Liver (tissue), 3 donors: Measurements from ENCODE around the gene APBA3.

Experiments used
- EGR1 ChIP-seq, 2 donors: IDR thresholded peaks; 2 replicates each; pipeline ENCODE4 v1.6.1; 2016 to 2018; ENCODE audit warnings: antibody characterized with exemption in 2 of 2, low read depth in 2 of 2
- SP1 ChIP-seq: IDR thresholded peaks from 2 replicates; pipeline ENCODE4 v1.6.1; 2018; ENCODE audit warnings: antibody characterized with exemption, mild to moderate bottlenecking
- TF ChIP-seq, protein P1 (sequence below): fragments of 150-350 bp; IDR thresholded peaks from 2 replicates; pipeline ENCODE4 v1.5.1; 2017; ENCODE audit warnings: improper control_type of control experiment, low read depth, low read length; ENCODE audit not compliant: missing input control
- TF ChIP-seq, protein P2 (sequence below): IDR thresholded peaks from 2 replicates; pipeline ENCODE4 v1.6.1; 2016; ENCODE audit warnings: antibody characterized with exemption
- TF ChIP-seq, protein P3 (sequence below): IDR thresholded peaks from 2 replicates; pipeline ENCODE4 v1.6.1; 2016; ENCODE audit warnings: antibody characterized with exemption
- donor health status: healthy.
- donor health status: healthy.

DNA sequence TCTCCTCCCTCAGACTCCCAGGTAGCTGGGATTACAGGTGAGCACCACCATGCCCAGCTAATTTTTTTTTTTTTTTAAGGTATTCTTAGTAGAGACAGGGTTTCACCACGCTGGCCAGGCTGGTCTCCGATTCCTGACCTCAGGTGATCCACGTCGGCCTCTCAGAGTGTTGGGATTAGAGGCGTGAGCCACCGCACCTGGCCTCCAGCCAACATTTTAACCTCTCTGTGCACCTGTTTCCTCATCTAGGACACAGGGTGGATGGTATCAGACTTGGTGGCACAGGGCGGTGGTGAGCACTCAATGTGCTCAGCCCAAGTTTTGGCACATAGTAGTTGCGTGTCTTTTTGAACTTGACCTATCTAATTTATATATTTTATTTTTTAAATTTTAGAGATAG lies 12.5 kb downstream of the APBA3 start:
- TF ChIP-seq, protein P1, sequence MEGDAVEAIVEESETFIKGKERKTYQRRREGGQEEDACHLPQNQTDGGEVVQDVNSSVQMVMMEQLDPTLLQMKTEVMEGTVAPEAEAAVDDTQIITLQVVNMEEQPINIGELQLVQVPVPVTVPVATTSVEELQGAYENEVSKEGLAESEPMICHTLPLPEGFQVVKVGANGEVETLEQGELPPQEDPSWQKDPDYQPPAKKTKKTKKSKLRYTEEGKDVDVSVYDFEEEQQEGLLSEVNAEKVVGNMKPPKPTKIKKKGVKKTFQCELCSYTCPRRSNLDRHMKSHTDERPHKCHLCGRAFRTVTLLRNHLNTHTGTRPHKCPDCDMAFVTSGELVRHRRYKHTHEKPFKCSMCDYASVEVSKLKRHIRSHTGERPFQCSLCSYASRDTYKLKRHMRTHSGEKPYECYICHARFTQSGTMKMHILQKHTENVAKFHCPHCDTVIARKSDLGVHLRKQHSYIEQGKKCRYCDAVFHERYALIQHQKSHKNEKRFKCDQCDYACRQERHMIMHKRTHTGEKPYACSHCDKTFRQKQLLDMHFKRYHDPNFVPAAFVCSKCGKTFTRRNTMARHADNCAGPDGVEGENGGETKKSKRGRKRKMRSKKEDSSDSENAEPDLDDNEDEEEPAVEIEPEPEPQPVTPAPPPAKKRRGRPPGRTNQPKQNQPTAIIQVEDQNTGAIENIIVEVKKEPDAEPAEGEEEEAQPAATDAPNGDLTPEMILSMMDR: no peak
- TF ChIP-seq, protein P2, sequence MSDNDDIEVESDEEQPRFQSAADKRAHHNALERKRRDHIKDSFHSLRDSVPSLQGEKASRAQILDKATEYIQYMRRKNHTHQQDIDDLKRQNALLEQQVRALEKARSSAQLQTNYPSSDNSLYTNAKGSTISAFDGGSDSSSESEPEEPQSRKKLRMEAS: no peak
- TF ChIP-seq, protein P3, sequence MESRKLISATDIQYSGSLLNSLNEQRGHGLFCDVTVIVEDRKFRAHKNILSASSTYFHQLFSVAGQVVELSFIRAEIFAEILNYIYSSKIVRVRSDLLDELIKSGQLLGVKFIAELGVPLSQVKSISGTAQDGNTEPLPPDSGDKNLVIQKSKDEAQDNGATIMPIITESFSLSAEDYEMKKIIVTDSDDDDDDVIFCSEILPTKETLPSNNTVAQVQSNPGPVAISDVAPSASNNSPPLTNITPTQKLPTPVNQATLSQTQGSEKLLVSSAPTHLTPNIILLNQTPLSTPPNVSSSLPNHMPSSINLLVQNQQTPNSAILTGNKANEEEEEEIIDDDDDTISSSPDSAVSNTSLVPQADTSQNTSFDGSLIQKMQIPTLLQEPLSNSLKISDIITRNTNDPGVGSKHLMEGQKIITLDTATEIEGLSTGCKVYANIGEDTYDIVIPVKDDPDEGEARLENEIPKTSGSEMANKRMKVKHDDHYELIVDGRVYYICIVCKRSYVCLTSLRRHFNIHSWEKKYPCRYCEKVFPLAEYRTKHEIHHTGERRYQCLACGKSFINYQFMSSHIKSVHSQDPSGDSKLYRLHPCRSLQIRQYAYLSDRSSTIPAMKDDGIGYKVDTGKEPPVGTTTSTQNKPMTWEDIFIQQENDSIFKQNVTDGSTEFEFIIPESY: no peak
- no peak for TF ChIP-seq EGR1 (IDR thresholded peaks at IDR 0.05; ENCODE audit: low read depth in 2 of 2)
- no peak for TF ChIP-seq SP1
